ENCODE data around the gene TSPAN15. TPM values are rescaled to one million over a fixed set of nuclear protein-coding genes. Genes with fewer than 3 reads are reported as not detected.
A peak's percentile ranks its signal among the peaks of the same experiment; 100 is the strongest.

Gene TSPAN15
- total RNA-seq, 3 donors from 2014 or later (not counting 1 experiment from before 2014, with no cell fraction given): 1.3 to 3.9 (median 2.1) TPM

- 88% methylated on average over 10 of the region's 10 CpGs for WGBS (ENCODE audit: insufficient coverage)
- H3K4me3 ChIP-seq (ENCODE audit: low read length): no peak overlapping the region
- Mint-ChIP-seq H3K4me1 (peaks cover 7 to 23% of the 10 kb centered on the region in 2 donors), H3K27ac (peak overlapping the region; percentile 18 to 55), H3K9me3 (no peaks in the 10 kb centered on the region), H3K36me3 (no peaks in the 10 kb centered on the region), H3K4me3 (no peak overlapping the region), H3K27me3 (ENCODE audit: low read depth in 2 of 2) (peaks cover 0 to 2% of the 10 kb centered on the region in 2 donors)
- peaks cover 21% of the 10 kb centered on the region for H3K4me1 ChIP-seq (ENCODE audit: control insufficient read depth, insufficient read depth, low read length)
- ATAC-seq (no peak), DNase-seq (no peak)
- intact Hi-C loops (cut with micrococcal nuclease): no loop called here
- no peak for TF ChIP-seq CTCF (IDR thresholded peaks at IDR 0.05)
- no peaks in the 10 kb centered on the region for H3K27me3 ChIP-seq (ENCODE audit: control insufficient read depth, insufficient read depth, low read length)
- H3K27ac ChIP-seq (ENCODE audit: low read length): no peak overlapping the region
- H3K9me3 ChIP-seq (ENCODE audit: control insufficient read depth, insufficient read depth, low read length): no peaks in the 10 kb centered on the region
- H3K36me3 ChIP-seq (ENCODE audit: control insufficient read depth, insufficient read depth, low read length): no peaks in the 10 kb centered on the region
Measured at GRCh38 chr10:69410487-69410886, 40.8 kb upstream of the TSPAN15 start.

- Histone ChIP-seq H3K36me3 (ENCODE audit: control insufficient read depth, insufficient read depth, low read length) (no peaks in the 10 kb centered on the region), H3K27me3 (ENCODE audit: control insufficient read depth, insufficient read depth, low read length) (no peaks in the 10 kb centered on the region), H3K4me3 (ENCODE audit: low read length) (no peak overlapping the region), H3K4me1 (ENCODE audit: control insufficient read depth, insufficient read depth, low read length) (peaks cover 21% of the 10 kb centered on the region), H3K27ac (ENCODE audit: low read length) (no peak overlapping the region), H3K9me3 (ENCODE audit: control insufficient read depth, insufficient read depth, low read length) (no peaks in the 10 kb centered on the region)
- no peak for ATAC-seq
- DNase-seq: no peak
- H3K4me1 Mint-ChIP-seq: peaks cover 7 to 23% of the 10 kb centered on the region in 2 donors
- no peaks in the 10 kb centered on the region for H3K9me3 Mint-ChIP-seq
- peaks cover 0 to 12% of the 10 kb centered on the region in 2 donors for H3K27me3 Mint-ChIP-seq (ENCODE audit: low read depth in 2 of 2)
- H3K27ac Mint-ChIP-seq: peak overlapping the region; percentile 18 to 55
- intact Hi-C loops (cut with micrococcal nuclease): no loop called here
- WGBS (ENCODE audit: insufficient coverage): 84% methylated on average over 4 of the region's 4 CpGs
- H3K36me3 Mint-ChIP-seq: no peaks in the 10 kb centered on the region
- TF ChIP-seq CTCF (IDR thresholded peaks at IDR 0.05): no peak
- no peak overlapping the region for H3K4me3 Mint-ChIP-seq
Measured at GRCh38 chr10:69411476-69411875, 39.8 kb upstream of the TSPAN15 start.

GRCh38 chr10:69412232-69412790, 39.0 kb upstream of the TSPAN15 start:
- 61% methylated on average over 3 of the region's 3 CpGs for WGBS (ENCODE audit: insufficient coverage)
- H3K27ac Mint-ChIP-seq: no peak overlapping the region
- no peak for TF ChIP-seq CTCF (IDR thresholded peaks at IDR 0.05)
- H3K27me3 Mint-ChIP-seq (ENCODE audit: low read depth in 2 of 2): peaks cover 0 to 12% of the 10 kb centered on the region in 2 donors
- DNase-seq (no peak), ATAC-seq (no peak)
- Histone ChIP-seq H3K27me3 (ENCODE audit: control insufficient read depth, insufficient read depth, low read length) (no peaks in the 10 kb centered on the region), H3K36me3 (ENCODE audit: control insufficient read depth, insufficient read depth, low read length) (no peaks in the 10 kb centered on the region), H3K4me1 (ENCODE audit: control insufficient read depth, insufficient read depth, low read length) (peaks cover 21% of the 10 kb centered on the region), H3K4me3 (ENCODE audit: low read length) (no peak overlapping the region), H3K9me3 (ENCODE audit: control insufficient read depth, insufficient read depth, low read length) (no peaks in the 10 kb centered on the region), H3K27ac (ENCODE audit: low read length) (no peak overlapping the region)
- H3K9me3 Mint-ChIP-seq: no peaks in the 10 kb centered on the region
- no peak overlapping the region for H3K4me3 Mint-ChIP-seq
- intact Hi-C loops (cut with micrococcal nuclease): no loop called here
- H3K4me1 Mint-ChIP-seq: peaks cover 7 to 23% of the 10 kb centered on the region in 2 donors
- no peaks in the 10 kb centered on the region for H3K36me3 Mint-ChIP-seq

Measured in natural killer cell (primary cell).